Prostate gland (tissue), 2 donors: ENCODE data around the gene SAMD15. TPM values are rescaled to one million over a fixed set of nuclear protein-coding genes. Genes with fewer than 3 reads are reported as not detected.

Source experiments
- DNase-seq: peaks from one replicate; pipeline ENCODE4 v3.0.0-alpha.2; 2019; ENCODE audit warnings: low spot score
- H3K27ac ChIP-seq, 2 donors: fragments of 200-600 bp; sonication (generic); 2 replicates each; pipeline ENCODE4 v1.5.1; 2017 to 2019
- H3K27me3 ChIP-seq: fragments of 200-600 bp; sonication (generic); replicated peaks from 2 replicates; pipeline ENCODE4 v1.5.1; 2019; ENCODE audit not compliant: insufficient read depth
- H3K36me3 ChIP-seq, 2 donors: fragments of 200-600 bp; sonication (generic); 1 replicate in 1 of 2; 2 replicates in 1 of 2; pipeline versions ENCODE4 v1.5.1 to v1.8.1; 2017 to 2019
- H3K4me1 ChIP-seq: fragments of 200-600 bp; sonication (generic); replicated peaks from 2 replicates; pipeline ENCODE4 v1.5.1; 2019
- H3K4me3 ChIP-seq, 2 donors: fragments of 200-600 bp; sonication (generic); 2 replicates each; pipeline ENCODE4 v1.5.1; 2017 to 2019
- H3K9me3 ChIP-seq: fragments of 200-600 bp; sonication (generic); 2 replicates; pipeline ENCODE4 v1.5.1; 2017
- POLR2A ChIP-seq: fragments of 450-650 bp; IDR thresholded peaks from one replicate; pipeline ENCODE4 v1.6.1; 2016; ENCODE audit warnings: antibody characterized with exemption, mild to moderate bottlenecking
- POLR2AphosphoS5 ChIP-seq: sonication (generic); formaldehyde crosslinking; IDR thresholded peaks from one replicate; pipeline ENCODE4 v1.6.1; 2017; ENCODE audit warnings: antibody characterized with exemption
- WGBS: methylation state at CpG from one replicate; pipeline ENCODE4 v1.1.5; 2018; 5-methylcytosine and 5-hydroxymethylcytosine counted together
- intact Hi-C: fragments of 100-400 bp; cut with DNase I; formaldehyde crosslinking; loops from one replicate; pipeline ENCODE4 v1.14.2; 2022
- total RNA-seq, 2 donors: library from RNA; depleted of rRNA; stranded (reverse); fragments of >200 nt; gene quantifications; one replicate each; pipeline ENCODE4 v1.1.0, GENCODE V29; 2016
- TF ChIP-seq, protein P1 (sequence below), 4 experiments: fragments of 200-600 bp in 2 of 4; fragments of 450-650 bp in 2 of 4; sonication (generic) in 2 of 4; IDR thresholded peaks; 1 replicate in 3 of 4; 2 replicates in 1 of 4; pipeline ENCODE4 v1.5.1; 2016 to 2019; ENCODE audit warnings: antibody characterized with exemption in 4 of 4, mild to moderate bottlenecking in 2 of 4, moderate library complexity in 2 of 4

SAMD15 gene
- total RNA-seq, 2 donors from 2014 or later = 0.96 to 2.9 TPM

- no peaks in the 10 kb centered on the region for H3K36me3 ChIP-seq
- WGBS = 97% methylated on average over 4 of the region's 4 CpGs
- intact Hi-C loops = no loop called here
- no peaks in the 10 kb centered on the region for H3K27me3 ChIP-seq
- DNase-seq = no peak
- H3K4me3 ChIP-seq = no peak overlapping the region
- H3K27ac ChIP-seq = no peak overlapping the region
- no peaks in the 10 kb centered on the region for H3K4me1 ChIP-seq
- TF ChIP-seq POLR2A (no peak), POLR2AphosphoS5 (no peak)
- TF ChIP-seq, protein P1, sequence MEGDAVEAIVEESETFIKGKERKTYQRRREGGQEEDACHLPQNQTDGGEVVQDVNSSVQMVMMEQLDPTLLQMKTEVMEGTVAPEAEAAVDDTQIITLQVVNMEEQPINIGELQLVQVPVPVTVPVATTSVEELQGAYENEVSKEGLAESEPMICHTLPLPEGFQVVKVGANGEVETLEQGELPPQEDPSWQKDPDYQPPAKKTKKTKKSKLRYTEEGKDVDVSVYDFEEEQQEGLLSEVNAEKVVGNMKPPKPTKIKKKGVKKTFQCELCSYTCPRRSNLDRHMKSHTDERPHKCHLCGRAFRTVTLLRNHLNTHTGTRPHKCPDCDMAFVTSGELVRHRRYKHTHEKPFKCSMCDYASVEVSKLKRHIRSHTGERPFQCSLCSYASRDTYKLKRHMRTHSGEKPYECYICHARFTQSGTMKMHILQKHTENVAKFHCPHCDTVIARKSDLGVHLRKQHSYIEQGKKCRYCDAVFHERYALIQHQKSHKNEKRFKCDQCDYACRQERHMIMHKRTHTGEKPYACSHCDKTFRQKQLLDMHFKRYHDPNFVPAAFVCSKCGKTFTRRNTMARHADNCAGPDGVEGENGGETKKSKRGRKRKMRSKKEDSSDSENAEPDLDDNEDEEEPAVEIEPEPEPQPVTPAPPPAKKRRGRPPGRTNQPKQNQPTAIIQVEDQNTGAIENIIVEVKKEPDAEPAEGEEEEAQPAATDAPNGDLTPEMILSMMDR (IDR thresholded peaks at IDR 0.05) = no peak
- H3K9me3 ChIP-seq = no peaks in the 10 kb centered on the region
Observed at GRCh38 chr14:77356899-77357298, 20.3 kb upstream of the SAMD15 start.

- Histone ChIP-seq H3K27me3 (no peaks in the 10 kb centered on the region), H3K27ac (no peak overlapping the region), H3K36me3 (no peaks in the 10 kb centered on the region), H3K4me3 (no peak overlapping the region), H3K9me3 (no peaks in the 10 kb centered on the region), H3K4me1 (no peaks in the 10 kb centered on the region)
- TF ChIP-seq, protein P1 (IDR thresholded peaks at IDR 0.05) = no peak
- TF ChIP-seq POLR2A (no peak), POLR2AphosphoS5 (no peak)
- intact Hi-C loops = no loop called here
- DNase-seq = no peak
- WGBS = 91% methylated on average over 1 of the region's 1 CpG
Observed at GRCh38 chr14:77359626-77360025, 17.6 kb upstream of the SAMD15 start.

DNA sequence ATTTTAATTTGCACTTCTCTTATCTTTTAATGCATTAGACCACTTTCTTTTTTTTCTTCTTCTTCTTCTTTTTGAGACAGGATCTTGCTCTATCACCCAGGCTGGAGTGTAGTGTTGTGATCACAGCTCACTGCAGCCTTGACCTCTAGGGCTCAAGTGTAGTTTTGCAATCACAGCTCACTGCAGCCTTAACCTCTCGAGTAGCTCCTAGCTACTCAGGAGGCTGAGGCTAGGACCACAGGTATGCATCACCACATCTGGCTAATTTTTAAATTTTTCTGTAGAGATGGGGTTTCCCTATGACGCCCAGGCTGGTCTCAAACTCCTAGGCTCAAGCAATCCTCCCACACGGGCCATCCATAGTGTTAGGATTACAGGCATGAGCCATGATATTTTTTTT lies 13.0 kb upstream of the SAMD15 start:
- no peaks in the 10 kb centered on the region for H3K4me1 ChIP-seq
- DNase-seq = no peak
- no peak for TF ChIP-seq POLR2A
- TF ChIP-seq POLR2AphosphoS5 = no peak
- TF ChIP-seq, protein P1 (IDR thresholded peaks at IDR 0.05) = no peak
- no peaks in the 10 kb centered on the region for H3K27me3 ChIP-seq
- intact Hi-C loops = no loop called here
- no peaks in the 10 kb centered on the region for H3K9me3 ChIP-seq
- WGBS = 88% methylated on average over 3 of the region's 3 CpGs
- H3K36me3 ChIP-seq = no peaks in the 10 kb centered on the region
- H3K4me3 ChIP-seq = no peak overlapping the region
- H3K27ac ChIP-seq = no peak overlapping the region

- H3K9me3 ChIP-seq = no peaks in the 10 kb centered on the region
- no peaks in the 10 kb centered on the region for H3K27me3 ChIP-seq
- no peaks in the 10 kb centered on the region for H3K36me3 ChIP-seq
- no peak overlapping the region for H3K27ac ChIP-seq
- no peak overlapping the region for H3K4me3 ChIP-seq
- 86% methylated on average over 1 of the region's 1 CpG for WGBS
- intact Hi-C loops = no loop called here
- DNase-seq = no peak
- TF ChIP-seq POLR2A = no peak
- TF ChIP-seq POLR2AphosphoS5 = no peak
- TF ChIP-seq, protein P1 (IDR thresholded peaks at IDR 0.05) = no peak
- no peaks in the 10 kb centered on the region for H3K4me1 ChIP-seq
Observed at GRCh38 chr14:77369285-77369684, 7.9 kb upstream of the SAMD15 start.

DNA sequence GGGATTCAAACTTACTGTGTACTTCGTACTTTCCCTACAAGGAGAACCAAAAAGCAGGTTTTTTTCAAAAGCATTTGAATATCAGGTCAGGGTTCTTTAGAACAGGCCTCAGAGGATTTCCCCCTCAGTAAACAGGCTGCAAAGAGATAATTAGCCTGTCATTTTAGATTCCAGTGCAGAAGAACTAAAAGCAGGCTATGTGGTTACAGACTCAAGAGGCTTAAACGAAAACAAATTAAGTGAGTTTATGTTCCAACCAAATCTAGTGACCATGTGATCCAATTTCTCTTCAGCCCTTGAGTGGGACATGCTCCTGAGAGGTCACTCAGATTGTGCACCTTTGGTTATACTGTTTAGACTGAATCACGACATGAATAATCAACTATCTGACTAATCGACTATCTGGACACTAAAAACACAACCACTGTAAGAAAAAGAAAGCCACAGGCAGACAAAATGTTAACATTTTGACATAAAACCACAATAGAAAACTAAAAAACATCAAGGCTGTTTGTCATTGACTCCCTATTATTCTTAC lies 4.8 kb upstream of the SAMD15 start:
- H3K27me3 ChIP-seq = no peaks in the 10 kb centered on the region
- intact Hi-C loops = no loop called here
- H3K4me3 ChIP-seq = no peak overlapping the region
- no peak overlapping the region for H3K27ac ChIP-seq
- H3K4me1 ChIP-seq = no peaks in the 10 kb centered on the region
- TF ChIP-seq, protein P1 (IDR thresholded peaks at IDR 0.05) = no peak
- TF ChIP-seq POLR2AphosphoS5 (no peak), POLR2A (no peak)
- WGBS = 68% methylated on average over 4 of the region's 4 CpGs
- H3K9me3 ChIP-seq = no peaks in the 10 kb centered on the region
- H3K36me3 ChIP-seq = no peaks in the 10 kb centered on the region
- no peak for DNase-seq
